Measurements from ENCODE around the gene ABCA1.

The ABCA1 gene

GRCh38 chr9:104808035-104808614, 119.8 kb downstream of the ABCA1 start:
- no peak overlapping the region for H3K27ac ChIP-seq
- DNase-seq (ENCODE audit: low read depth, low spot score) = no peak

- peak overlapping the region; percentile 13 for H3K27ac ChIP-seq
- DNase-seq (ENCODE audit: low read depth, low spot score) = peak; percentile 22
Observed at GRCh38 chr9:104805441-104805840, 122.5 kb downstream of the ABCA1 start.

GRCh38 chr9:104802906-104803305, 125.0 kb downstream of the ABCA1 start:
- H3K27ac ChIP-seq = no peak overlapping the region
- DNase-seq (ENCODE audit: low read depth, low spot score) = no peak

DNA sequence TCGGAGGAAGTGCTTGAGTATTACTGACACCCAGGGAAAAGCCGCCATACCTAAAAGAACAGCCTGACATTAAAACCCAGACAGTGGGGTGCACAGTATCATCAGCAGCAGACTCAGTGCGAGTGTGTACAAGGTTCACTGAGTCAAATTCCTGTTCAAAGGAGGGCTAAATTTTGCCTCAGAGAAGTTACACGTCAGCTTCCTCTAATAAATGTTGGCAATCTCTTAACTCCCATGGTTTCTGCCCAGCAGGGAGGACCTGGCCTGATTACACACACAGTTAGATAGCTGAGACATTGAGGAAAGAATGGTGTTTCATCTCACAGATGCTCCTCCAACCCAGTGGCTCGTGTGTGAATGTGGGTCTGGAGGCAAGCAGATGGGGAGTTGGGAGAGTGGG, 125.8 kb downstream of the ABCA1 start:
- H3K27ac ChIP-seq = no peak overlapping the region
- no peak for DNase-seq (ENCODE audit: low read depth, low spot score)

GRCh38 chr9:104800068-104800785, 127.7 kb downstream of the ABCA1 start:
- no peak overlapping the region for H3K27ac ChIP-seq
- DNase-seq (ENCODE audit: low read depth, low spot score) = no peak

DNA sequence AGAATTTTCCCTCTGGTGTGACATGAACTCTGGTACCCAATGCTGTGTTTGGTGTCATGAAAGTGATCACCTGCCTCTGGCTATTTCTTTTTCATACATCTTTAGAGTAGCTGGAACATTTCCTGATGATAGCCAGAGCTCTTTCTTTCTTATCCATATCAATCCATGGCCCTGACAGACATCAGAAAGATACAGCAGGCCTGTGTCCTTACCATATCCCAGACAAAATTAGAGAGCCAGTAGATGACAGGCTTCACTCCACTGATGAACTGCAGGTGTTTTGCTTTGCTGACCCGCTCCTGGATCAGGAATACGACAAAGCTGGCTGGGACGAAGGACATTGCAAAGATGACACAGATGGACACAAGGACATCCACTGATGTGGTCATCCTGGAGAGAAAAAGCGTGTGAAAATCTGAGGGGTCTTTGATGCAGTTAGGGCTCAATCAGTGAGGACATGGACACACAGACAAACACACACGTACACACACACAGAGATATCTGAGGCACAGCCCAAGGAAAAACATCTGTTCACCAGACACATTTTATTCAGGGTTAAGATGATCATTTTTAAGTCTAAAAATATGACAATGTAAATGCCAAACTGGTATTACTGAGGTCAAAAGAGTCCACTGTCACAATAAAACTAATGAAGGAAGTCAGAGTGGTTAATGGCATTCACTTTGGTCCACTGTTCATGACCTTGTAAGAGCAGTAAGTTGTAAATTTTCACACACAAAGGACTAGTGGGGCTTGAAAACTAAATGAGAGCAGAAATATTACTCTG, 129.6 kb downstream of the ABCA1 start:
- no peak overlapping the region for H3K27ac ChIP-seq
- DNase-seq (ENCODE audit: low read depth, low spot score) = no peak

DNA sequence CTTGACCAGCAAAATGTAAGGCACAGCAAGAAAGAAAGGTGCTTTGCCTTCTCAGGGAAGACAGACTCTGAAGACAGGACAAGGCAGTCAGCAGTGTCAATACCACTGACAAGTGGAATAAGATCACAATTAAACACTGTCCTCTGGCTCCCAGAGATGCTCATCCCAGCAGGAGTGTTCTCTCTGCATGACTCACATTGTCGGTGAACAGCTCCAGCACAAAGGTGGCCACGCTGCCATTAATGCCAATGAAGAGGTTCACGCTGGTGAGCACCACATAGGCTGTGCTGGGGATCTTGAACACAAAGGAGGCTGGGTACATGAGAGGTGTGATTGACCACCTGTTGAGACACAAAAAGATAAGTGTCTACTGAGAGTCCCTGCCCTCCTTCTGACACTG, 132.1 kb downstream of the ABCA1 start:
- no peak for DNase-seq (ENCODE audit: low read depth, low spot score)
- H3K27ac ChIP-seq = no peak overlapping the region

DNA sequence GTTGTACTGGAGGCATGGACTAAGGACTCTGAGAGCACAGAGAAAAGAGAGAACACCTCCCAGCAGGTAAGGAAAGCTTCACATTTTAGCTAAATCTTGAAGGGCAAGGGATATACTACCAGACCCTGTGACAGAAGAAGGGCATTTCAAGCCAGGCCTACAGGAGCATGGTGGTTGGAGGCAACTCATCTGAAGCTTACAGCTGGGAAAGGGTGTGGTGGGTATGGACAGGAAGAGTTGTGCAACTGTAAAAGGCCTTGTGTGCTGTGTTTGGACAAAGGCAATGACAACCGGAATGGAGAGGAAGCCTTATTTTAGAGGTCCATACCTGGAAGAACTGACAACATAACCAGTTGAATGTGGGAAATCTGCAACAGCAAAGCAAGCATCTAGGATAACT, 132.9 kb downstream of the ABCA1 start:
- DNase-seq (ENCODE audit: low read depth, low spot score) = no peak

GRCh38 chr9:104794070-104794469, 133.9 kb downstream of the ABCA1 start:
- H3K27ac ChIP-seq = no peak overlapping the region
- no peak for DNase-seq (ENCODE audit: low read depth, low spot score)

More for the DNA sequence above, 132.9 kb downstream of the ABCA1 start:
- H3K27ac ChIP-seq = no peak overlapping the region

DNA sequence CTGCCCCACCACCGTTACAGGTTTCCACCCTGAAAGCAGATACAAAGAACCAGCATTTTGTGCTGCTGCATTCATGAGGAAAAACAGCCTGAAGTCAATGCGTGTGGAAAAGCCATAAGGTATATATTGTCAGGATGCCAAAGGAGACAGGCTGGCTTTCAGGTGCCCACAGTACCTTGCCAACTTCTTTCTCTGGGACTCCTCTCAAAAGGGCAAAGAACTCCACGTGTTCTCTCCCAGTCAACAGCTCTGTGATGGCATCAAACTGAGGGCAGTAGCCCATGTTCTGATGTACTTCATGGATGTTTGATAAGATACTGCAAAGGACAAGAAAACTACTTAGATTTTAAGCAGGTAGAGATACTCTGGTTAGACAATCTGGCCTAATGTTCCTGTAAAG, 139.7 kb downstream of the ABCA1 start:
- H3K27ac ChIP-seq = no peak overlapping the region
- no peak for DNase-seq (ENCODE audit: low read depth, low spot score)

DNA sequence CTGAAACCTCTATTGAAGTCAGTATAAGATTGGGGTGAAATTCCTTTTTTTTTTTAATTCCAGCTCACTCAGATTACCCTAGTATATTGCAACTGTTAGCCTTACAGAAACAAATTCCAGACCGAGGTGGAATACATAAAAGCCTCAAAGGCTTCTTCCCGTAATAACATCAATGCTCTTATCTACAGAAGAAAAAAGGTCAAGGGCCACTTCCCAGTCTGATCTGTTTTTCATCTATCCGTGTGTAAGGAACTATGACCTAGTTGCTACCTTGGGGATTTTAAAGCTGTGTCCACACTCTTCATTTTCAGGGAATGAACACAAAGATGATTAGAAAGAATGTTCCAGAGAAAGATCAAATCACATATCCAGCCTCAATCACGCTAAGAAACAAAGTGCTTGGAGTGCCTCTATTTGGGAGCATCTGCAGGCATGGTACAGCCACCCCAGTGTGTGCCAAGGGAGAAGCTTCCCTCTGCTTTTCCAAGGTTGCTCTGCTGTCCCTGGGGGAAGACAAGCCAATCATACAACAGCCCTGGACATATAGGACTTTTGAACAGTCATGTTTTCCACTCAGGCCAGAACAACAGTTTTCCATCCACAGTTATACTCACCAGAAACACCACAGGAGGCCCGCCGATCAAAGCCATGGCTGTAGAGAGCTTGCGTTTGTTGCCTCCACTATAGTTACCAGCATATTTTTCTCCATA, 140.5 kb downstream of the ABCA1 start:
- no peak overlapping the region for H3K27ac ChIP-seq
- DNase-seq (ENCODE audit: low read depth, low spot score) = no peak

- no peak for DNase-seq (ENCODE audit: low read depth, low spot score)
- H3K27ac ChIP-seq = no peak overlapping the region
Observed at GRCh38 chr9:104786293-104786692, 141.7 kb downstream of the ABCA1 start.

DNA sequence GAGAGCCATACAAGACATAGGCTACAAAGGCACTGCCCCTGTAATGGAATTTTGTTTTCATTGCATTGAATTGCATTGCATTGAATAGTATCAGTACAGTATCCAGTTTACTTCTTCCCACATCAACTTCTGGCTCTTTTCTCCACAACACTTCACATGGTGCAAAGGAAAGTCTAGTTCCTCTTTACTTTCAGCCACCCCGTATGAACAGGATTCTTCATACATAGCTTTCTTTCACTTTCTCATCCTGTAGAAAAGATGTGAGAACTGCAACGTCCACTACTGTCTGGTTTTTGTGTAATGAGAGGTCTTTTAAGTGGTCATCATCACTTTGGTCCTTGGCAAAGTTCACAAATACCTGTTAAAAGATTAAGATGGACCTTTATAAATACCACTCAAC, 143.9 kb downstream of the ABCA1 start:
- DNase-seq (ENCODE audit: low read depth, low spot score) = no peak
- no peak overlapping the region for H3K27ac ChIP-seq

- no peak overlapping the region for H3K27ac ChIP-seq
- DNase-seq (ENCODE audit: low read depth, low spot score) = no peak
Observed at GRCh38 chr9:104783588-104783987, 144.4 kb downstream of the ABCA1 start.

- H3K27ac ChIP-seq = no peak overlapping the region
Observed at GRCh38 chr9:104780796-104781395, 147.1 kb downstream of the ABCA1 start.

DNA sequence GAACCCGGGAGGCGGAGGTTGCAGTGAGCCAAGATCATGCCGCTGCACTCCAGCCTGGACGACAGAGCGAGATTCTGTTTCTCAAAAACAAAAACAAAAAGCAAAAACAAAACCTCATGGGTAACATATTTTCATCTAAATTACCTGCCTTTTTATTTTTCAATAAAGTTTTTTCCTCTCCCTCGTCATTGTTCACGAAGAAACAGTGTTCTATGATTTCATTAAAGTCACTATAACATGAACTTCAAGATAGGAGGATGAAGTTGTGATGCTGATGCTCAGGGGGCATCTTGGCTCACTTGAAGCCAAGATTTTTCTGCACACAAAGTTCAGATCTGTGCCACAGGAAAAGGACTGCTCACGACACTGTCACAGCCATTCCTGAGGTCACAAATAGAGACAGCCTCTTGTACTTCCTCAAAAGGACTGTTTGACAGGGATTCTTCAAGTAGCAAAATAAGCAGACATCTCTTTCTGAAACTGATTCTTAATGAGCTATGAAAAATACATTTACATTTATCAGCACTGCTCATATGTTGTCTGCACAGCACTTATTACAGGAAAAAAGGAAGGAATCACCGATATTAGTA, 147.9 kb downstream of the ABCA1 start:
- H3K27ac ChIP-seq = no peak overlapping the region
- no peak for DNase-seq (ENCODE audit: low read depth, low spot score)

More at GRCh38 chr9:104780796-104781395, 147.1 kb downstream of the ABCA1 start:
- no peak for DNase-seq (ENCODE audit: low read depth, low spot score)

GRCh38 chr9:104779334-104779733, 148.6 kb downstream of the ABCA1 start:
- no peak for DNase-seq (ENCODE audit: low read depth, low spot score)

DNA sequence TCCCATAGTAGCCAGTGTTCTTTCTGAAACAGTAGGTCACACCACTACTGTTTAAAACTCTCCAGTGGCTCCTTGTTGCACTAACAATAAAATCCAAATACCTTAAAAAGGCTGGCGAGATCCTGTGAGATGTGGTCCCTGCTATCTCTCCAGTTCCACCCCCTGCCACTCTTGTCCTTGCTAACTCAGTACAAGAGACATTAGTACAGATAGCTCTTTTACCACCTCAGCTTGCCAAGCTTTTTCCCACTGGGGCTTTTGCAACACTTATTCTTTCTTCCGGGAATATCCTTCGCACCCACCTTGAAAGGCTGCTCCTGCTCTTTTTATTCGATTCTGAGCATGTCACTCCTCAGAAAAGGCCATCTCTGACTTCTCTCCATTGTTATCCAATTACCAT, 149.2 kb downstream of the ABCA1 start:
- H3K27ac ChIP-seq = no peak overlapping the region
- no peak for DNase-seq (ENCODE audit: low read depth, low spot score)

More at GRCh38 chr9:104779334-104779733, 148.6 kb downstream of the ABCA1 start:
- H3K27ac ChIP-seq = no peak overlapping the region

DNA sequence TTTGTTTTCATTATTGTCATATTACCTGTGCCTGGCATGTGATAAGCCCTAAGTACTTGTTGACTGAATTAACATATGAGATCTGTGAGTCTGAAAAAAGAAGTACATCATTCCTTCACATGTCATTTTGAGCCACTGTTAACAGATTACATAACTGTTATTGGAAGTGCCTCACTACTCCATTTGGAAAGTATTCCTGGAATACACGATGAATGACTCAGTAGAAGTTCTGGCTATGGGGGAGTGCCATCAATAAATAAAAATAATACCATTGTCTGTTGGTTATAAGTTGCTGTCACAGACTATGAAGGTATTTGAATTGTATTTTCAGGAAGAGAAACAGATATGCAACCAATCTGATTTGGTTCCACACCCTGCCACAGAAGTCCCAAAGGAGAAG, 151.2 kb downstream of the ABCA1 start:
- no peak for DNase-seq (ENCODE audit: low read depth, low spot score)
- no peak overlapping the region for H3K27ac ChIP-seq

- DNase-seq (ENCODE audit: low read depth, low spot score) = no peak
Observed at GRCh38 chr9:104775976-104776375, 152.0 kb downstream of the ABCA1 start.

More at GRCh38 chr9:104775976-104776375, 152.0 kb downstream of the ABCA1 start:
- H3K27ac ChIP-seq = no peak overlapping the region

Measured in epithelial cell of prostate (primary cell).